H54 (cell line): Measurements from ENCODE around the gene PXT1.

Experiments
- DNase-seq: peaks from one replicate; pipeline ENCODE4 v3.0.0; 2011; ENCODE audit warnings: low spot score, mixed read lengths; ENCODE audit not compliant: insufficient read length
- FAIRE-seq: peaks from 3 replicates; lab custom pipeline; 2011; peaks lifted over from hg19 to GRCh38; lab: Jason Lieb, UNC
- POLR2A ChIP-seq: IDR thresholded peaks from 2 replicates; pipeline ENCODE4 v1.6.1; 2011; ENCODE audit warnings: low read depth, mild to moderate bottlenecking, low read length

PXT1 gene

GRCh38 chr6:36362551-36363370 is 79.9 kb downstream of the PXT1 start:
- FAIRE-seq (no peak), DNase-seq (no peak)
- no peak for TF ChIP-seq POLR2A

- TF ChIP-seq POLR2A, result no peak
- DNase-seq (no peak), FAIRE-seq (no peak)
Measured at GRCh38 chr6:36361071-36361470, 81.6 kb downstream of the PXT1 start.

GRCh38 chr6:36360241-36361054 is 82.2 kb downstream of the PXT1 start:
- FAIRE-seq, result no peak
- no peak for TF ChIP-seq POLR2A
- DNase-seq, result peak; percentile 80

- TF ChIP-seq POLR2A, result no peak
- no peak for DNase-seq
- FAIRE-seq, result no peak
Measured at GRCh38 chr6:36358226-36358915, 84.3 kb downstream of the PXT1 start.

- FAIRE-seq, result no peak
- TF ChIP-seq POLR2A, result no peak
- DNase-seq, result no peak
Measured at GRCh38 chr6:36357872-36358225, 84.8 kb downstream of the PXT1 start.

GRCh38 chr6:36355819-36356218 is 86.8 kb downstream of the PXT1 start:
- no peak for FAIRE-seq
- TF ChIP-seq POLR2A, result no peak
- no peak for DNase-seq

GRCh38 chr6:36353411-36353915 is 89.2 kb downstream of the PXT1 start:
- DNase-seq (no peak), FAIRE-seq (no peak)
- TF ChIP-seq POLR2A, result no peak

GRCh38 chr6:36352477-36353157 is 90.0 kb downstream of the PXT1 start:
- no peak for TF ChIP-seq POLR2A
- FAIRE-seq (no peak), DNase-seq (no peak)

GRCh38 chr6:36350681-36351571 is 91.7 kb downstream of the PXT1 start:
- TF ChIP-seq POLR2A, result no peak
- no peak for FAIRE-seq
- no peak for DNase-seq

- FAIRE-seq (no peak), DNase-seq (no peak)
Measured at GRCh38 chr6:36350082-36350481, 92.6 kb downstream of the PXT1 start.

GRCh38 chr6:36349240-36349639 is 93.4 kb downstream of the PXT1 start:
- no peak for TF ChIP-seq POLR2A

More at GRCh38 chr6:36350082-36350481, 92.6 kb downstream of the PXT1 start:
- TF ChIP-seq POLR2A, result no peak

GRCh38 chr6:36347621-36348020 is 95.0 kb downstream of the PXT1 start:
- DNase-seq, result no peak
- FAIRE-seq, result no peak
- TF ChIP-seq POLR2A, result no peak

More at GRCh38 chr6:36349240-36349639, 93.4 kb downstream of the PXT1 start:
- FAIRE-seq (no peak), DNase-seq (no peak)
